ENCODE measurements around the gene KIAA2012. TPM values are rescaled to one million over a fixed set of nuclear protein-coding genes. Genes with fewer than 3 reads are reported as not detected.

Gene KIAA2012
- total and polyA plus RNA-seq, 5 donors from 2014 or later = not detected

DNA sequence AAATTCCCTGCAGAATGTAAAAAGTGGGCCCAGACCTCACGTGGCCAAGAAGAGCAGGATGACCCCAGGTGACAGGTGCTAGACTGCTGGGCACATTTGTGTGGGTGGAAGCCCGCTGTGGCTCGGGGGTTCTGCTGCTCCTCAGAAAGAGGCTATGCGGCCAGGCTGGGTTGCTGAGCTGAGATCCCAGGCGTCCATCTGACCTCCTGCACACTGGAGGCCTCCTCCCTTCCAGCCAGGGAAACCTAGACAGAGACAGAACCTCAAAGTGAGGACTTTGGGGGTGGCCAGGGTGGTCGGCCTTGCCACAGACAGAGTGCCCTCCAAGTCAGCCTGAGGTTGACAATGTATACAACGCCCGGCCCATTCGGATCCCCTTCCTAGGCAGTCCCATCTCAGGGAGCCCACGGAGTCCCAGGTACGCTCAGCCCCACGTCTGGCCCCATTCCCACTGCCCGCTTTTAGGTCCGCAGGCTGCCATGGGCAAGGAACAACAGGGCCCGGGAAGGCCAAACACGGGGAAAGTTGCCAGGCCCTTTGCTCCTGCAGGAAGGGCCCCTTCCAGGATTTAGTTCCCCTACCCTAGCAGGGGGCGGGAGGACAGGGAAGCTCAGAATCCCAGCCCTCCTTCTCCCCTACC lies 75.6 kb downstream of the KIAA2012 start:
- peaks cover 0 to 5% (median 2%) of the 10 kb centered on the region in 4 donors for H3K4me1 Mint-ChIP-seq
- Histone ChIP-seq H3K4me3 (ENCODE audit: low read depth, low read length) (no peak overlapping the region), H3K9me3 (ENCODE audit: control insufficient read depth in 2 of 2, low read length in 2 of 2) (no peaks in the 10 kb centered on the region), H3K4me1 (ENCODE audit: control insufficient read depth, insufficient read depth, low read length, poor library complexity, severe bottlenecking) (no peaks in the 10 kb centered on the region), H3K27me3 (ENCODE audit: control insufficient read depth, insufficient read depth, low read length) (peaks cover 2% of the 10 kb centered on the region), H3K27ac (ENCODE audit: insufficient read depth, low read length, poor library complexity, severe bottlenecking) (no peak overlapping the region), H3K36me3 (ENCODE audit: control insufficient read depth, insufficient read depth, low read length) (no peaks in the 10 kb centered on the region)
- ATAC-seq (ENCODE audit: low read depth in 2 of 2) (no peak), DNase-seq (no peak)
- peaks cover 51% of the 10 kb centered on the region for H3K27me3 Mint-ChIP-seq
- H3K27ac Mint-ChIP-seq = no peak overlapping the region
- H3K4me3 Mint-ChIP-seq = no peak overlapping the region
- H3K36me3 Mint-ChIP-seq = no peaks in the 10 kb centered on the region
- H3K9me3 Mint-ChIP-seq = peaks cover 0 to 2% (median 0%) of the 10 kb centered on the region in 7 donors

DNA sequence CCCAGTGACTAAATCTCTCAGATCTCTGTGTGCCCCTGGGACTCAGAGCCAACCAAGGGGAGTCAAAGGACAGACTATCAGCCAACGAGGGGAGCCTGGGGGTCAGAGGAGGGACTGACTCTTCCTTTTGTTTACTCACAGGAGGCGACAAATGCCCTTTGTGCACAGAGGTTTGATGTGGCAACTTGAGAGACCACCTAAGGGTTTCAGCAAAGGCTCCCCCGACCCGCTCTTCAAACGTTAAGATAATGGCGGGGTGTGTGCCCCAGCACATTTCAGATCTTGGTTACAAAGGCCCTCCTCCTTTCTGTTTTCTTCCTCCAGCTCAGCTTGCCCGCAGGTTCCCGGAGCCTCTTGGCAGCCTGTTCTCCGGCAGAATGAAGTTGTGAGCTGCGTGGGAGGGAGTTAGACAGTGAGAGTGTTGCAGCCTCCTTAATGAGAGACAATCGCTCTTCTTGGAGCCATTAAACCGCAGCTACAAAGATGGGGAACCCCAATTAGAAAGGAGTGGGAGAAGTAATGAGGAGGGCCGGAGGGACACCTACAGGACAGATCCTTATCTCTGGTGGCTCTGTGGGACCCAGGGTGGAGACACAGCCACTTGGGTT lies 76.2 kb downstream of the KIAA2012 start:
- no peak overlapping the region for H3K4me3 Mint-ChIP-seq
- H3K4me3 ChIP-seq (ENCODE audit: low read depth, low read length) = no peak overlapping the region
- H3K36me3 ChIP-seq (ENCODE audit: control insufficient read depth, insufficient read depth, low read length) = no peaks in the 10 kb centered on the region
- no peaks in the 10 kb centered on the region for H3K36me3 Mint-ChIP-seq
- peaks cover 52% of the 10 kb centered on the region for H3K27me3 Mint-ChIP-seq
- no peak overlapping the region for H3K27ac Mint-ChIP-seq
- peaks cover 0 to 2% (median 0%) of the 10 kb centered on the region in 7 donors for H3K9me3 Mint-ChIP-seq
- no peaks in the 10 kb centered on the region for H3K9me3 ChIP-seq (ENCODE audit: control insufficient read depth in 2 of 2, low read length in 2 of 2)
- no peak overlapping the region for H3K27ac ChIP-seq (ENCODE audit: insufficient read depth, low read length, poor library complexity, severe bottlenecking)
- ATAC-seq (ENCODE audit: low read depth in 2 of 2) (no peak), DNase-seq (no peak)
- H3K27me3 ChIP-seq (ENCODE audit: control insufficient read depth, insufficient read depth, low read length) = peaks cover 2% of the 10 kb centered on the region
- peaks cover 0 to 5% (median 2%) of the 10 kb centered on the region in 4 donors for H3K4me1 Mint-ChIP-seq
- H3K4me1 ChIP-seq (ENCODE audit: control insufficient read depth, insufficient read depth, low read length, poor library complexity, severe bottlenecking) = no peaks in the 10 kb centered on the region

DNA sequence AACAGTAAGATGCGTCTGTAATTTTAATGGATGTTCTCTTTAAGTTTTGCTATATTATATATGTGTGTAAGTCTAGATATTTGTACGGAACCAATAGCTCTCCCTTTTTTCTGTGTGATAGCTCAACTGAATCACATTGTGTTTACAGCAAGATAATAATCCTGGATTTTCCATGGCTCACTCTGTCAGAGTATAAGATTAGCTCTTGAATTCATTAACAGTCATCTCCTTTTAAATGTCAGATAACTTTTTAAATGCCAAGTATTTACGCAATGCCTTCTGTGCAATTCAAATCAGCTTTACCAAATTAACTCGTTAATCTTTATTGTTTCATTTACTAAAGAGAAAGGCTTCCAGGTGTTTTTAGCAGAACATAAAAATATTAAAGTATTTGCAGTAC lies 76.9 kb downstream of the KIAA2012 start:
- no peaks in the 10 kb centered on the region for H3K36me3 Mint-ChIP-seq
- ATAC-seq (ENCODE audit: low read depth in 2 of 2) (no peak), DNase-seq (no peak)
- peaks cover 53% of the 10 kb centered on the region for H3K27me3 Mint-ChIP-seq
- H3K4me3 ChIP-seq (ENCODE audit: low read depth, low read length) = no peak overlapping the region
- H3K27me3 ChIP-seq (ENCODE audit: control insufficient read depth, insufficient read depth, low read length) = peaks cover 6% of the 10 kb centered on the region
- H3K9me3 Mint-ChIP-seq = peaks cover 0 to 2% (median 0%) of the 10 kb centered on the region in 7 donors
- H3K9me3 ChIP-seq (ENCODE audit: control insufficient read depth in 2 of 2, low read length in 2 of 2) = no peaks in the 10 kb centered on the region
- H3K4me1 ChIP-seq (ENCODE audit: control insufficient read depth, insufficient read depth, low read length, poor library complexity, severe bottlenecking) = no peaks in the 10 kb centered on the region
- H3K27ac ChIP-seq (ENCODE audit: insufficient read depth, low read length, poor library complexity, severe bottlenecking) = no peak overlapping the region
- no peak overlapping the region for H3K4me3 Mint-ChIP-seq
- H3K36me3 ChIP-seq (ENCODE audit: control insufficient read depth, insufficient read depth, low read length) = no peaks in the 10 kb centered on the region
- no peak overlapping the region for H3K27ac Mint-ChIP-seq
- H3K4me1 Mint-ChIP-seq = peaks cover 0 to 5% (median 0%) of the 10 kb centered on the region in 4 donors

DNA sequence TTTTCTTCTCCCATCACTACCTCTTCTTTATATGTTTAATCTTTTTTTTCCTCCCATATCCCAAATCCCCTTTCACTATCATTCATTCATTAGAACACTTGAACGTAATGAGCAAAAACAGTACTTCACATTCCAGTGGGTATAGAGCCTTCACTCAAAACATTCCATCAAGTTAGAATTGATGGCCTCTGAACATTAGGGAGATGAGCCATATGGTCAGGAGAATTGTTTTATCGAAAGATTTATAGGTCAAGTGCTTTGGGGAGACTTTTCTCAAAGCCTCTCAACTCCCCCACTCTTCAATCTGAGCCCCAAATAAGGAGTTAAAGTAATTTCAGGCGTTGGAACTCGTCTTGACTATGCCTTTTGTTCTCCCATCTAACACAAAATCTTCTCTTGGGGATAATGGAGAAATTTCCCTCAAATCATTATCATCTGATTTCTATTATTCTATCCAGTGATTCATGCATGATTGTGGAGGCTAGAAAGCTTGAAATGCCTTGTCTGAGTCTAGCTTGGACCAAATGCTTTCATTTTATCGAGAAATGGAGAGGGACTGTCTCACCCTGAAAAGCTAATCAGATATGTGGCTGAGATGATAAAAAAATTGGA lies 79.2 kb downstream of the KIAA2012 start:
- no peaks in the 10 kb centered on the region for H3K4me1 ChIP-seq (ENCODE audit: control insufficient read depth, insufficient read depth, low read length, poor library complexity, severe bottlenecking)
- no peak overlapping the region for H3K27ac ChIP-seq (ENCODE audit: insufficient read depth, low read length, poor library complexity, severe bottlenecking)
- Mint-ChIP-seq H3K9me3 (peaks cover 0 to 2% (median 0%) of the 10 kb centered on the region in 7 donors), H3K4me3 (no peak overlapping the region), H3K27ac (no peak overlapping the region), H3K27me3 (peaks cover 56% of the 10 kb centered on the region), H3K36me3 (no peaks in the 10 kb centered on the region), H3K4me1 (peaks cover 0 to 5% (median 0%) of the 10 kb centered on the region in 4 donors)
- peaks cover 6% of the 10 kb centered on the region for H3K27me3 ChIP-seq (ENCODE audit: control insufficient read depth, insufficient read depth, low read length)
- DNase-seq (no peak), ATAC-seq (ENCODE audit: low read depth in 2 of 2) (no peak)
- no peak overlapping the region for H3K4me3 ChIP-seq (ENCODE audit: low read depth, low read length)
- H3K36me3 ChIP-seq (ENCODE audit: control insufficient read depth, insufficient read depth, low read length) = no peaks in the 10 kb centered on the region
- no peaks in the 10 kb centered on the region for H3K9me3 ChIP-seq (ENCODE audit: control insufficient read depth in 2 of 2, low read length in 2 of 2)

DNA sequence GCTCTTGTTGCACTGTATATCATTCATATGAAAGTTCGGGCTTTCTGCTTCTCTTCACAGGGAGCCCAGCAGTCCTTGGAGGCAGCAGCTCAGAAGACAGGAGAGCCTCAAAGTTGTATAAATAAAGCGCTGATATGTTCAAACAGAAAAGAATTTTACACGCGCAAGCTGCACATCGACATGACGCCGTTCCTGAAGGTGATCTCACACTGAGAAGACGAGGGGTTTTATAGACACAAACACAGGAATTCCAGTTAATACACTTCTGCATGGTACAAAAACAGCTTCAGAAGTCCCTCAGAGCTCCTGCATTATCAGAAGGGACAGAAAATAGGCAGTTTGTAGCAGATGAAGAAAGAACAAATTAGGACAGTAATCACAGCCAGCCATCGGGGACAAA lies 81.6 kb downstream of the KIAA2012 start:
- no peak overlapping the region for H3K4me3 Mint-ChIP-seq

DNA sequence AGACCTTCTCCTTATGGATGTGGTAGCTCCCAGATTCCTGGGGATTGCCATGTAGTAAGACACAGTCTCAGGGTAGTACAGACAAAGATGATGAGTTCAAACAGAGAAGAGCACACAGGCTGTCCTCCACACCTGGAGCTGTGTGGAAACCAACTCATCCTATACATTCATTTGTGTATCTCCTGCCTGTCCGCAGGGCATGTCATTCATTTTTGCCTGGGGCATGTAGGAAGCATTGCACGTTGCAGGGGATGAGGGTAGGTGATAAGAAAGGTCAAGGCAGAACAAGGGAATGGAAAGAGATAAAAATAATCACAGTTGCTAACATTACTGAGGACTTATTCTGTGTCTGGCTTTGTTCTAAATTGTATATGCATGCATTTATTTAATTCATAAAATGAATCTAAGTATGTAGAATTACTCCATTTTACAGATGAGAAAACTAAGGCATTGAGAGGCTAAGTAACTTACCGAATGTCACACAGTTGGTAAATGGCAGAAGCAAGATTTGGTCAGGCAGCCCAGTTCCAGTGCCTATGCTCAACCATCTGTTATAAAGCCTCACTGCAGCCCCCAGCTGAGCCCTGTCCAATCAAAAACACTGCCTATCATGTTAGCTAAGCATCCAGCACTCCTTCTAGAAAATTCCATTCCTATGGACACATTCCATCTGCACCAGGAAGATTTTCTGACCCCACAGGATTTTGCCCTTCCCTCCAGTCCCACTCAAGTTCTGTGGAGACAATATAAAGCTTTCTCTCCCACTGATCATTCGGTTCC lies 84.3 kb downstream of the KIAA2012 start:
- no peak overlapping the region for H3K27ac ChIP-seq (ENCODE audit: insufficient read depth, low read length, poor library complexity, severe bottlenecking)
- H3K36me3 Mint-ChIP-seq = no peaks in the 10 kb centered on the region
- no peak overlapping the region for H3K27ac Mint-ChIP-seq

More for the DNA sequence above, 81.6 kb downstream of the KIAA2012 start:
- no peak for DNase-seq
- H3K4me1 Mint-ChIP-seq = peaks cover 0 to 5% (median 0%) of the 10 kb centered on the region in 4 donors
- Histone ChIP-seq H3K4me1 (ENCODE audit: control insufficient read depth, insufficient read depth, low read length, poor library complexity, severe bottlenecking) (no peaks in the 10 kb centered on the region), H3K36me3 (ENCODE audit: control insufficient read depth, insufficient read depth, low read length) (no peaks in the 10 kb centered on the region), H3K4me3 (ENCODE audit: low read depth, low read length) (no peak overlapping the region), H3K9me3 (ENCODE audit: control insufficient read depth in 2 of 2, low read length in 2 of 2) (no peaks in the 10 kb centered on the region), H3K27ac (ENCODE audit: insufficient read depth, low read length, poor library complexity, severe bottlenecking) (no peak overlapping the region), H3K27me3 (ENCODE audit: control insufficient read depth, insufficient read depth, low read length) (peaks cover 6% of the 10 kb centered on the region)
- H3K36me3 Mint-ChIP-seq = no peaks in the 10 kb centered on the region
- ATAC-seq (ENCODE audit: low read depth in 2 of 2) = no peak
- peaks cover 0 to 2% (median 0%) of the 10 kb centered on the region in 7 donors for H3K9me3 Mint-ChIP-seq
- H3K27ac Mint-ChIP-seq = no peak overlapping the region
- peaks cover 52% of the 10 kb centered on the region for H3K27me3 Mint-ChIP-seq

DNA sequence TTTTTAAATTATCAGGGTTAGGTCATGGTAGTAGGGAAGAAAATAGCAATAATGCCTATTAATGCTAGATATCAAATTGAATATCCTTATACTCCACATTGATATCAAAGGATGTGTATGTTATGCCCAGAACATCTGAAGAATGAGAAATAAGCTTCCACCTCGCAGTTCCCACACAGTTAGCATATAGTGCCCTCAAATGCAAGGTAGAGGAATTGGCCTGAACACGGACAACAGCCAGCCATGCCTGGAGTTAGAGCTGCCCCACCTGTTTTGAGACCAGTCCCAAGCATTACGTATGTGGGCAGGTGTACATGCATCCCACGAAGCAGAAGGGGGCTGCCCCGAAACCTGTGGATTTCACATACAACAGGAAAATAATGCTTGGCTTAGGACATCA lies 85.7 kb downstream of the KIAA2012 start:
- no peak overlapping the region for H3K4me3 Mint-ChIP-seq
- H3K36me3 ChIP-seq (ENCODE audit: control insufficient read depth, insufficient read depth, low read length) = no peaks in the 10 kb centered on the region
- no peaks in the 10 kb centered on the region for H3K4me1 ChIP-seq (ENCODE audit: control insufficient read depth, insufficient read depth, low read length, poor library complexity, severe bottlenecking)
- H3K36me3 Mint-ChIP-seq = no peaks in the 10 kb centered on the region
- no peak for ATAC-seq (ENCODE audit: low read depth in 2 of 2)
- H3K4me3 ChIP-seq (ENCODE audit: low read depth, low read length) = no peak overlapping the region
- H3K4me1 Mint-ChIP-seq = no peaks in the 10 kb centered on the region
- H3K9me3 ChIP-seq (ENCODE audit: control insufficient read depth in 2 of 2, low read length in 2 of 2) = no peaks in the 10 kb centered on the region
- H3K27ac ChIP-seq (ENCODE audit: insufficient read depth, low read length, poor library complexity, severe bottlenecking) = no peak overlapping the region
- no peak overlapping the region for H3K27ac Mint-ChIP-seq
- no peak for DNase-seq
- H3K9me3 Mint-ChIP-seq = peaks cover 0 to 1% (median 0%) of the 10 kb centered on the region in 7 donors
- H3K27me3 ChIP-seq (ENCODE audit: control insufficient read depth, insufficient read depth, low read length) = peaks cover 6% of the 10 kb centered on the region
- peaks cover 23% of the 10 kb centered on the region for H3K27me3 Mint-ChIP-seq

More for the DNA sequence above, 84.3 kb downstream of the KIAA2012 start:
- no peak overlapping the region for H3K4me3 Mint-ChIP-seq
- no peaks in the 10 kb centered on the region for H3K9me3 Mint-ChIP-seq
- H3K4me1 Mint-ChIP-seq = no peaks in the 10 kb centered on the region
- H3K4me3 ChIP-seq (ENCODE audit: low read depth, low read length) = no peak overlapping the region
- H3K27me3 Mint-ChIP-seq = peaks cover 33% of the 10 kb centered on the region
- H3K36me3 ChIP-seq (ENCODE audit: control insufficient read depth, insufficient read depth, low read length) = no peaks in the 10 kb centered on the region
- no peak for ATAC-seq (ENCODE audit: low read depth in 2 of 2)
- no peak for DNase-seq
- peaks cover 6% of the 10 kb centered on the region for H3K27me3 ChIP-seq (ENCODE audit: control insufficient read depth, insufficient read depth, low read length)
- no peaks in the 10 kb centered on the region for H3K4me1 ChIP-seq (ENCODE audit: control insufficient read depth, insufficient read depth, low read length, poor library complexity, severe bottlenecking)
- no peaks in the 10 kb centered on the region for H3K9me3 ChIP-seq (ENCODE audit: control insufficient read depth in 2 of 2, low read length in 2 of 2)

Measured in CD4-positive, CD25-positive, alpha-beta regulatory T cell (primary cell).